Fibroblast of villous mesenchyme (primary cell): ENCODE results near the gene NPAS1. TPM values are rescaled to one million over a fixed set of nuclear protein-coding genes. Genes with fewer than 3 reads are reported as not detected.

Source experiments
- DNase-seq: peaks from one replicate; pipeline ENCODE4 v3.0.0-alpha.2; 2010; ENCODE audit warnings: low read depth
- H3K4me3 ChIP-seq: 2 replicates; pipeline ENCODE4 v1.5.1; 2011; ENCODE audit warnings: low read depth, mild to moderate bottlenecking, low read length
- total RNA-seq: library from RNA; depleted of rRNA; stranded (reverse); fragments of >200 nt; gene quantifications from 2 replicates; pipeline ENCODE4 v1.2.3, GENCODE V29; 2012
- TF ChIP-seq, protein P1 (sequence below): IDR thresholded peaks from 2 replicates; pipeline ENCODE4 v1.5.1; 2012; ENCODE audit warnings: low read depth, mild to moderate bottlenecking, low read length; ENCODE audit not compliant: insufficient read depth

Gene NPAS1
- total RNA-seq, 1 donor, result 0.86 TPM

DNA sequence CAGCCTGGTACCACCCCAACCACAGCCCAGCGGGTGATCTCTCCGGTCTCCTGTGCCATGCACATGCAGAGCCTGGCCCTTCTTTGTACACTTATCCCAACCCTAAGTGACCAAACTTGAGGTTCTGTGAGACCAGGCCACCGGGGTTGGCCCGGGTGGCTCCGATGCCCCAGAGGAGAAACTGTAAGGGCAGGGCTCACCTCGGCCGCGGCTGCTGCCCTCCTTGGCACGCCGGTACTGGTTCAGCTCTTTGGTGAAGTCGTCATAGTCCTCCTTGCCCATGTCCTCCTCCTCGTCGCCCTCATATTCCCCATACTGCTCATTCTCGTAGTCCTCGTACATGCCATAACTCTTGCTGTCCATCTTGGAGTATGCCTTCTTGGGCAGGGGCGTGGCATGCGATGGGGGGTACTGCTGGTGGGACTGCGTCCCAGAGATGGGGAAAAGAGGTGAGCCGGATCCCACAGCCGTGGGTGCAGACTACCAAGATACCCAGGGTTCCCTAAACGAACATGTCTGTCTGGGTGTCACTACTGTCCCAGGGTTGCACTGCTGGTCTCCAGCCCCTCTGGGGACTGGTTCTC, 70.2 kb downstream of the NPAS1 start:
- no peak overlapping the region for H3K4me3 ChIP-seq
- no peak for DNase-seq
- TF ChIP-seq, protein P1, sequence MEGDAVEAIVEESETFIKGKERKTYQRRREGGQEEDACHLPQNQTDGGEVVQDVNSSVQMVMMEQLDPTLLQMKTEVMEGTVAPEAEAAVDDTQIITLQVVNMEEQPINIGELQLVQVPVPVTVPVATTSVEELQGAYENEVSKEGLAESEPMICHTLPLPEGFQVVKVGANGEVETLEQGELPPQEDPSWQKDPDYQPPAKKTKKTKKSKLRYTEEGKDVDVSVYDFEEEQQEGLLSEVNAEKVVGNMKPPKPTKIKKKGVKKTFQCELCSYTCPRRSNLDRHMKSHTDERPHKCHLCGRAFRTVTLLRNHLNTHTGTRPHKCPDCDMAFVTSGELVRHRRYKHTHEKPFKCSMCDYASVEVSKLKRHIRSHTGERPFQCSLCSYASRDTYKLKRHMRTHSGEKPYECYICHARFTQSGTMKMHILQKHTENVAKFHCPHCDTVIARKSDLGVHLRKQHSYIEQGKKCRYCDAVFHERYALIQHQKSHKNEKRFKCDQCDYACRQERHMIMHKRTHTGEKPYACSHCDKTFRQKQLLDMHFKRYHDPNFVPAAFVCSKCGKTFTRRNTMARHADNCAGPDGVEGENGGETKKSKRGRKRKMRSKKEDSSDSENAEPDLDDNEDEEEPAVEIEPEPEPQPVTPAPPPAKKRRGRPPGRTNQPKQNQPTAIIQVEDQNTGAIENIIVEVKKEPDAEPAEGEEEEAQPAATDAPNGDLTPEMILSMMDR, result no peak

DNA sequence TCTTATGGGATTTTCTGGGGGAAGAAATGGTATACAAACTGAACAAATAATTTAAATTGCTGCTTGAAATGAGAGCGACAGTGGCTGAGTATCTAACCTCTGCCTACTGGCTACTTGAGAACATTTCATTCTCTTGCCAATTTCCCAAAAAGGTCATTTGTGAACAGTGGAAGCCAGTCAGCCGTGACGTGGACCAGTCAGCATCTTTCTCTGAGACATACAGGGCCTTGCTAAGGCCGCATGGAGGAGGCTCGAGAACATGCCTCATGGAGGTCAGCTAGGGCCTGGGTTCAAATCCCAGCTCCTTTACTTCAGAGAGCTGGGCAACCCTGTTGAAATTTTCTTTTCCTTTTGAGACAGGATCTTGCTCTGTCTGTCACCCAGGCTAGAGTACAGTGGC, 73.6 kb downstream of the NPAS1 start:
- no peak overlapping the region for H3K4me3 ChIP-seq
- no peak for DNase-seq
- TF ChIP-seq, protein P1, result no peak

DNA sequence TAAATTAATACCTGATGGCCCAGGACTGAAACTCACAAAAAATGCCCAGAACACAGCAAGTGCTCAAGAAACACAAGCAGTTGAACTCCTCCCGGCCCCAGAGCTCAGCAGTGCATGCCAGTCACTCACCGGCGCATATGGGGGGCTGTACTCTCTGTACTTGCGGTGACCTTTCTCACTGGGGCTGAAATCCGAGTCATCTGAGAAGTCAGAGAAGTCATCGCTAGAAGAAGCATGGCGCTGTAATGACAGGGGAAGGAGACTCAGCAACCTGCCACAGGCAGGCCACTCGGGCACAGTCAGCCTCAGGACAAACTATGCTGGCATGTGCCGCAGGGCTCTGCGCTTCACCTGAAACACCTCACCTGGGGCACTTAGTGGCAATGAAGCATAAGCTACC, 74.2 kb downstream of the NPAS1 start:
- H3K4me3 ChIP-seq, result no peak overlapping the region
- no peak for DNase-seq
- TF ChIP-seq, protein P1, result no peak

DNA sequence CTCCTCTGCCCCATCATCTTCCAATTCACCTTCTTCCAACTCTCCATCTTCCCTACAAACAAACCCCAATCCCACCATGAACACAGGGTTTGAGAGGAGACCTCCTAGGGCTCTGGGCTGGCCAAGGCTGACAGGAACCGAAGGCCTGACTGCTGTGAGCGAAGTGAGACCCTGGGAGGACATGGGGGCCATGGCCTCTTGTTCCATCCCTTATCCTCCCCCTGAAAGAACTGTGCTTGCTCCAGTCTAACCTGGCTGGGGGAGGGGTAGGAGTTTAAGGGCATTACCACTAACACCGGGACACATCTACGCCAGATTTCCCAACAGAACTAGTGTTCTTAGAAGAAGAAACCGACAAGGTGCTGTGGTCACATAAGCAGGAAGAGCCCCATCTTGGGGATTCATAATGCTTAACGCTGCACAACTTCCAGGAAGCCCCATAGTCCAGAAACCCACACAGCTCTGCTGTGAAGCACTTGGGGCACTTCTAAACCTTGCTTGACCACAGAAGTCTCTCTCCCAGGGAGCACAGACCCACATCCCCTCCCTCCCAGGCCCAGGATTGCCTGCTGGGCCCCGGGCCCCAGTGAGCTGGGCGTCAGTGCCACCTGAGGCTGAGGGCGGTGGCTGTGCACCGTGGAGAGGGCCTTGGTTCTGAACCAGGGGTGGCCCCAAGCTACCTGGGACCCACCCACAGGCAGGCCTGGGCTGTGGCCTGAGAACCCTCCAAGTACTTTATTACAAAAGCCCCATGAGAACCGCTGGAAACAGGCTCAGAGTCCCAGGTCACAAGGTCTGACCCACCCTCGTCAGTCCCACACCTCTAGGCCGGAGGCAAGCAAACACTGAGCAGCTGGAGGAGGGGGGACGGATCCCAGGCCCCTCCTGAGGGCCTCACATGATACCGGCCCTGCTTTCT, 75.2 kb downstream of the NPAS1 start:
- peak; percentile 50 for DNase-seq
- no peak overlapping the region for H3K4me3 ChIP-seq
- TF ChIP-seq, protein P1, result no peak

Other genes with a start within 250 kb of the NPAS1 start
- 196 and 224 TPM in 2 replicates for gene SLC1A5, start 231.2 kb upstream of the NPAS1 start, total RNA-seq
- gene AP2S1, start 169.0 kb upstream of the NPAS1 start, total RNA-seq, result 113 and 166 TPM in 2 replicates
- 31.5 and 36.7 TPM in 2 replicates for gene ARHGAP35, start 158.8 kb upstream of the NPAS1 start, total RNA-seq
- gene TMEM160, start 28.8 kb downstream of the NPAS1 start, total RNA-seq, result 22.0 and 28.3 TPM in 2 replicates
- 16.0 and 16.8 TPM in 2 replicates for gene ZC3H4, start 93.9 kb downstream of the NPAS1 start, total RNA-seq
- 155 and 160 TPM in 2 replicates for gene SAE1, start 111.0 kb downstream of the NPAS1 start, total RNA-seq
- 6.0 and 14.2 TPM in 2 replicates for gene BBC3, start 211.4 kb downstream of the NPAS1 start, total RNA-seq
- 7.3 and 8.4 TPM in 2 replicates for gene CCDC9, start 236.7 kb downstream of the NPAS1 start, total RNA-seq